ENCODE measurements around the gene OAT.

Gene OAT

DNA sequence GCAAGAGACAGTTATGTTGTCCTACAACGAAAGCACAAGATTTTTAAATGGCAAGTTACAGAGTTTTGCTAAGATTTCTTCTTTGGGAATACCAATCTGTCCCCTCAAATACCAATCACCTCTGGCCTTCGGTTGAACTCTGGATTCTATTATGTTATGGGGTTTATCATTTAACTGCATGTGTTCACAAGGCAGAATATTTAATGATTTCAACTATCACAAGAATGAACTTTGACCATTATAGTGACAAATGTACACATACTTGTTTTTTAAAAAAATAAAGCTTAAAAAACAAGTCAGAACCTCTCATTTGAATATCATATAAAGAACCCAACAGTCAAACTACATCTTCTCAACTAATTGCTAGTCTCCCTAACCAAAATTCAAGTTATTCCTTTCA is 11.3 kb downstream of the OAT start:
- DNase-seq, result no peak
- Histone ChIP-seq H3K4me2 (ENCODE audit: low read length, poor library complexity, severe bottlenecking) (no peak overlapping the region), H3K27me3 (ENCODE audit: control insufficient read depth in 1 of 2, insufficient read depth in 1 of 2, low read length in 2 of 2) (no peaks in the 10 kb centered on the region), H3K4me1 (ENCODE audit: control insufficient read depth, insufficient read depth, low read depth, low read length) (no peaks in the 10 kb centered on the region), H3K27ac (ENCODE audit: low read length, poor library complexity, severe bottlenecking) (no peak overlapping the region), H2BK5ac (ENCODE audit: low read depth, low read length, poor library complexity, severe bottlenecking) (no peak overlapping the region), H3K14ac (ENCODE audit: low read length in 2 of 2) (no peak overlapping the region), H4K8ac (ENCODE audit: low read length) (no peak overlapping the region), H3K4ac (ENCODE audit: low read depth in 1 of 2, low read length in 2 of 2) (no peak overlapping the region), H4K91ac (ENCODE audit: low read length) (no peak overlapping the region), H2AFZ (ENCODE audit: low read depth, low read length) (no peak overlapping the region), H2BK12ac (ENCODE audit: low read length in 2 of 2) (no peak overlapping the region), H3K4me3 (ENCODE audit: insufficient read depth in 1 of 2, low read depth in 1 of 2, low read length in 2 of 2) (no peak overlapping the region), H3K79me1 (replicated peaks; ENCODE audit: low read length, poor library complexity, severe bottlenecking) (peaks cover 9% of the 10 kb centered on the region), H2BK120ac (ENCODE audit: low read depth, low read length) (no peak overlapping the region), H3K9ac (ENCODE audit: low read length) (no peak overlapping the region), H3K36me3 (ENCODE audit: control insufficient read depth in 1 of 2, insufficient read depth in 2 of 2, low read depth in 1 of 2, low read length in 2 of 2) (peaks cover 26 to 91% of the 10 kb centered on the region in 2 experiments), H2BK15ac (ENCODE audit: low read depth, poor library complexity, severe bottlenecking) (no peak overlapping the region), H3K18ac (ENCODE audit: low read depth in 1 of 2, low read length in 2 of 2) (no peak overlapping the region), H2AK5ac (ENCODE audit: low read length, severe bottlenecking) (no peak overlapping the region), H3K9me3 (ENCODE audit: control insufficient read depth, low read length) (no peaks in the 10 kb centered on the region), H3K23ac (ENCODE audit: low read length in 2 of 2) (no peak overlapping the region)
- no CpG with 5 or more reads among the region's 2 CpGs for WGBS

DNA sequence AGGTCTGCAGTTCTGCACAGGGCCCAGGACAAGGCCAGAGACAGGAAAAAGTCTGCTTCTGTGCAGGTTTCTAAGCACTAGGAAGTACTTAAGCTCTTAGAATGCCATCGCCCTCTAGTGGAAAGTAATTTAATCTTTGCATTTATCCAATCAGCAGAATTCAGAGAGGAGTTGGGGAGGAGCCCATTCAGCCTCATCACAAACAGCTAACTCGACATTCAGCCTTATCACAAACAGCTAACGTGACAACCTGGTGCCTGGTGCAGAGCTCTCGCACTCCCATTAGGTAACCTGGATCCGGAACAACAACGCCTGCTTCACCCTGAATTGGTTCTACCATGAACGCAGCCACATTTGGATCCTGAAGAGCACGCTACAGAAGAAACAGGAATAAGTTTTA is 15.2 kb downstream of the OAT start:
- no peak overlapping the region for H3K27ac ChIP-seq (ENCODE audit: low read length, poor library complexity, severe bottlenecking)
- no peaks in the 10 kb centered on the region for H3K27me3 ChIP-seq (ENCODE audit: control insufficient read depth in 1 of 2, insufficient read depth in 1 of 2, low read length in 2 of 2)
- no peak overlapping the region for H2BK120ac ChIP-seq (ENCODE audit: low read depth, low read length)
- H2AFZ ChIP-seq (ENCODE audit: low read depth, low read length), result no peak overlapping the region
- H2BK12ac ChIP-seq (ENCODE audit: low read length in 2 of 2), result no peak overlapping the region
- H3K14ac ChIP-seq (ENCODE audit: low read length in 2 of 2), result no peak overlapping the region
- H3K18ac ChIP-seq (ENCODE audit: low read depth in 1 of 2, low read length in 2 of 2), result no peak overlapping the region
- no peak overlapping the region for H3K4me2 ChIP-seq (ENCODE audit: low read length, poor library complexity, severe bottlenecking)
- no peak overlapping the region for H3K23ac ChIP-seq (ENCODE audit: low read length in 2 of 2)
- 54% methylated on average over 7 of the region's 8 CpGs for WGBS
- H3K79me1 ChIP-seq (replicated peaks; ENCODE audit: low read length, poor library complexity, severe bottlenecking), result peaks cover 7% of the 10 kb centered on the region
- no peak overlapping the region for H2BK5ac ChIP-seq (ENCODE audit: low read depth, low read length, poor library complexity, severe bottlenecking)
- no peak overlapping the region for H3K4me3 ChIP-seq (ENCODE audit: insufficient read depth in 1 of 2, low read depth in 1 of 2, low read length in 2 of 2)
- peaks cover 32 to 89% of the 10 kb centered on the region in 2 experiments for H3K36me3 ChIP-seq (ENCODE audit: control insufficient read depth in 1 of 2, insufficient read depth in 2 of 2, low read depth in 1 of 2, low read length in 2 of 2)
- H3K9me3 ChIP-seq (ENCODE audit: control insufficient read depth, low read length), result no peaks in the 10 kb centered on the region
- H2BK15ac ChIP-seq (ENCODE audit: low read depth, poor library complexity, severe bottlenecking), result no peak overlapping the region
- H3K4ac ChIP-seq (ENCODE audit: low read depth in 1 of 2, low read length in 2 of 2), result no peak overlapping the region
- H2AK5ac ChIP-seq (ENCODE audit: low read length, severe bottlenecking), result no peak overlapping the region
- H4K91ac ChIP-seq (ENCODE audit: low read length), result no peak overlapping the region
- DNase-seq, result peak; percentile 88
- H4K8ac ChIP-seq (ENCODE audit: low read length), result no peak overlapping the region
- no peak overlapping the region for H3K9ac ChIP-seq (ENCODE audit: low read length)
- no peaks in the 10 kb centered on the region for H3K4me1 ChIP-seq (ENCODE audit: control insufficient read depth, insufficient read depth, low read depth, low read length)

DNA sequence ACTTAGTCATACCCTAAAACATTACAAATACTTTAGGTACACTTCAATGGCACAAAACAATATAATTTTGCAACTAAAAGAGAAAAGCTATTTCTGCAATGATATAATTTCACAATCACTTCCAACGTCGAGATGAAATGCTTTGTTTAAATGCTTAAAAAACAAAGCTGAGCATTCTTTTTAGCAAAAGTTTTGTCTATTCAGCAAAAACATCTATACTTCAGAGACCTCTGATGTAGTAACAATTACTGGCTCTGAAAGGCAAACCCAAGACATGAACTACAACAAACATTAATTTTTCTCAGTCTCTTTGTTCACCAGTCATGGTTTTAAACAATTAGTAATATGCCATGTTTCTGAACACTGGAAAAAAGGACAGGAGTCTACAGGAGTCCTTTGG is 16.4 kb downstream of the OAT start:
- H3K79me1 ChIP-seq (replicated peaks; ENCODE audit: low read length, poor library complexity, severe bottlenecking), result peaks cover 4% of the 10 kb centered on the region
- H2BK5ac ChIP-seq (ENCODE audit: low read depth, low read length, poor library complexity, severe bottlenecking), result no peak overlapping the region
- H3K14ac ChIP-seq (ENCODE audit: low read length in 2 of 2), result no peak overlapping the region
- no peak overlapping the region for H4K91ac ChIP-seq (ENCODE audit: low read length)
- no peak overlapping the region for H3K4ac ChIP-seq (ENCODE audit: low read depth in 1 of 2, low read length in 2 of 2)
- H3K9me3 ChIP-seq (ENCODE audit: control insufficient read depth, low read length), result no peaks in the 10 kb centered on the region
- H3K4me3 ChIP-seq (ENCODE audit: insufficient read depth in 1 of 2, low read depth in 1 of 2, low read length in 2 of 2), result no peak overlapping the region
- H2AK5ac ChIP-seq (ENCODE audit: low read length, severe bottlenecking), result no peak overlapping the region
- WGBS, result 100% methylated on average over 1 of the region's 2 CpGs
- no peak overlapping the region for H2BK12ac ChIP-seq (ENCODE audit: low read length in 2 of 2)
- H3K27me3 ChIP-seq (ENCODE audit: control insufficient read depth in 1 of 2, insufficient read depth in 1 of 2, low read length in 2 of 2), result no peaks in the 10 kb centered on the region
- no peak overlapping the region for H3K18ac ChIP-seq (ENCODE audit: low read depth in 1 of 2, low read length in 2 of 2)
- no peaks in the 10 kb centered on the region for H3K4me1 ChIP-seq (ENCODE audit: control insufficient read depth, insufficient read depth, low read depth, low read length)
- no peak overlapping the region for H3K27ac ChIP-seq (ENCODE audit: low read length, poor library complexity, severe bottlenecking)
- H2BK15ac ChIP-seq (ENCODE audit: low read depth, poor library complexity, severe bottlenecking), result no peak overlapping the region
- H3K23ac ChIP-seq (ENCODE audit: low read length in 2 of 2), result no peak overlapping the region
- H2AFZ ChIP-seq (ENCODE audit: low read depth, low read length), result no peak overlapping the region
- H3K36me3 ChIP-seq (ENCODE audit: control insufficient read depth in 1 of 2, insufficient read depth in 2 of 2, low read depth in 1 of 2, low read length in 2 of 2), result peaks cover 37 to 90% of the 10 kb centered on the region in 2 experiments
- H4K8ac ChIP-seq (ENCODE audit: low read length), result no peak overlapping the region
- H2BK120ac ChIP-seq (ENCODE audit: low read depth, low read length), result no peak overlapping the region
- no peak for DNase-seq
- H3K4me2 ChIP-seq (ENCODE audit: low read length, poor library complexity, severe bottlenecking), result no peak overlapping the region
- no peak overlapping the region for H3K9ac ChIP-seq (ENCODE audit: low read length)

DNA sequence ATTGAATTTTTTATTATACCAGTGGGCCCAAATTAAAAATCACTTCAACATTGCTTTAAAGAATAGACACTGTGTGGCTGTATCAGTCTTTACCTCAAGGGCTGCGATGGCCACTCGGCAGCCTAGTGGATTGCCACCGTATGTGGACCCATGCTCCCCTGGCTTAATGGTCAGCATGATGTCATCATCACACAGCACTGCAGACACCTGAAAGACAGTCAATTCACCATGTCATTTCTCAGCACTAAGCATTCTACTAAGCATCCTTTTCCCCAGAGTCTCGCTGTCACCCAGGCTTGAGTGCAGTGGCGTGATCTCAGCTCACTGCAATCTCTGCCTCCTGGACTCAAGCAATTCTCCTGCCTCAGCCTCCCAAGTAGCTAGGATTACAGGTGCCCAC is 17.1 kb downstream of the OAT start:
- Histone ChIP-seq H3K4me1 (ENCODE audit: control insufficient read depth, insufficient read depth, low read depth, low read length) (no peaks in the 10 kb centered on the region), H4K8ac (ENCODE audit: low read length) (no peak overlapping the region), H3K23ac (ENCODE audit: low read length in 2 of 2) (no peak overlapping the region), H2AFZ (ENCODE audit: low read depth, low read length) (no peak overlapping the region), H3K27me3 (ENCODE audit: control insufficient read depth in 1 of 2, insufficient read depth in 1 of 2, low read length in 2 of 2) (no peaks in the 10 kb centered on the region), H4K91ac (ENCODE audit: low read length) (no peak overlapping the region), H3K9me3 (ENCODE audit: control insufficient read depth, low read length) (no peaks in the 10 kb centered on the region), H2BK12ac (ENCODE audit: low read length in 2 of 2) (no peak overlapping the region), H3K9ac (ENCODE audit: low read length) (no peak overlapping the region), H3K27ac (ENCODE audit: low read length, poor library complexity, severe bottlenecking) (no peak overlapping the region), H2BK120ac (ENCODE audit: low read depth, low read length) (no peak overlapping the region), H3K4ac (ENCODE audit: low read depth in 1 of 2, low read length in 2 of 2) (no peak overlapping the region), H3K18ac (ENCODE audit: low read depth in 1 of 2, low read length in 2 of 2) (no peak overlapping the region), H2BK5ac (ENCODE audit: low read depth, low read length, poor library complexity, severe bottlenecking) (no peak overlapping the region), H3K79me1 (replicated peaks; ENCODE audit: low read length, poor library complexity, severe bottlenecking) (peaks cover 2% of the 10 kb centered on the region), H3K4me3 (ENCODE audit: insufficient read depth in 1 of 2, low read depth in 1 of 2, low read length in 2 of 2) (no peak overlapping the region), H2AK5ac (ENCODE audit: low read length, severe bottlenecking) (no peak overlapping the region), H3K4me2 (ENCODE audit: low read length, poor library complexity, severe bottlenecking) (no peak overlapping the region), H3K14ac (ENCODE audit: low read length in 2 of 2) (no peak overlapping the region), H2BK15ac (ENCODE audit: low read depth, poor library complexity, severe bottlenecking) (no peak overlapping the region), H3K36me3 (ENCODE audit: control insufficient read depth in 1 of 2, insufficient read depth in 2 of 2, low read depth in 1 of 2, low read length in 2 of 2) (peaks cover 38 to 90% of the 10 kb centered on the region in 2 experiments)
- 96% methylated on average over 5 of the region's 5 CpGs for WGBS
- DNase-seq, result no peak

Measured in mesenchymal stem cell (in vitro differentiated cells and primary cell).